ENCODE results near the gene CNIH4. TPM values are rescaled to one million over a fixed set of nuclear protein-coding genes. Genes with fewer than 3 reads are reported as not detected.

Gene CNIH4
- total RNA-seq, 2 experiments from 2014 or later, result 24.1 to 28.6 TPM

- no peak overlapping the region for H3K4me2 ChIP-seq (ENCODE audit: low read length)
- intact Hi-C loops (cut with micrococcal nuclease; ENCODE audit: unreplicated experiment), result loop anchor here (2.0 to 5.0 kb wide), 2 partner anchors 281 to 520 kb away; no protein-coding TSS in a partner anchor
- no peak overlapping the region for H3K4me3 ChIP-seq (ENCODE audit: low read depth, low read length, poor library complexity, severe bottlenecking)
- H3K79me2 ChIP-seq (ENCODE audit: insufficient read depth, low read depth, low read length), result peaks cover 38% of the 10 kb centered on the region
- TF ChIP-seq CTCF (conservative IDR thresholded peaks at IDR 0.05; ENCODE audit: low read length) (no peak), EZH2phosphoT487 (IDR thresholded peaks at IDR 0.05; ENCODE audit: borderline replicate concordance, low read depth, low read length) (no peak)
- no peak for DNase-seq (ENCODE audit: low spot score)
- POLR2A ChIA-PET, result interaction anchor here (0.7 kb wide), 2 partner anchors 54 to 59 kb away, joined by 3 read pairs; no protein-coding TSS in a partner anchor
- H3K36me3 ChIP-seq (ENCODE audit: insufficient read depth, low read length), result peaks cover 9% of the 10 kb centered on the region; the same call in 1 of the 2 replicates
- peaks cover 35% of the 10 kb centered on the region for H3K4me1 ChIP-seq (ENCODE audit: insufficient read depth, low read length, poor library complexity, severe bottlenecking)
- no peak overlapping the region for H3K27ac ChIP-seq (ENCODE audit: low read depth, low read length, poor library complexity, severe bottlenecking)
- H3K9me3 ChIP-seq (ENCODE audit: low read length), result no peaks in the 10 kb centered on the region
- 0 out of 2 replicates have a peak, but pooled peaks cover 5% of the 10 kb centered on the region for H4K20me1 ChIP-seq (ENCODE audit: insufficient read depth, low read length)
- CTCF ChIA-PET (ENCODE audit: unreplicated experiment), result no interaction called here
- no peak overlapping the region for H2AFZ ChIP-seq (ENCODE audit: low read length)
- no peaks in the 10 kb centered on the region for H3K9me2 ChIP-seq (ENCODE audit: insufficient read depth, low read length)
- no TSS peak for BruUV-seq (replicated peaks)
Measured at GRCh38 chr1:224331824-224332223, 24.9 kb upstream of the CNIH4 start.

- H3K27ac ChIP-seq (ENCODE audit: low read depth, low read length, poor library complexity, severe bottlenecking), result no peak overlapping the region
- H3K9me2 ChIP-seq (ENCODE audit: insufficient read depth, low read length), result no peaks in the 10 kb centered on the region
- H3K4me3 ChIP-seq (ENCODE audit: low read depth, low read length, poor library complexity, severe bottlenecking), result no peak overlapping the region
- H3K79me2 ChIP-seq (ENCODE audit: insufficient read depth, low read depth, low read length), result peaks cover 22% of the 10 kb centered on the region
- peak overlapping the region; percentile 29; the same call in 1 of the 2 replicates for H3K4me2 ChIP-seq (ENCODE audit: low read length)
- BruUV-seq (replicated peaks), result no TSS peak
- peak; percentile 95 for TF ChIP-seq CTCF (conservative IDR thresholded peaks at IDR 0.05; ENCODE audit: low read length)
- no peak for TF ChIP-seq EZH2phosphoT487 (IDR thresholded peaks at IDR 0.05; ENCODE audit: borderline replicate concordance, low read depth, low read length)
- peaks cover 26% of the 10 kb centered on the region for H3K4me1 ChIP-seq (ENCODE audit: insufficient read depth, low read length, poor library complexity, severe bottlenecking)
- POLR2A ChIA-PET, result interaction anchor here (0.6 to 2.0 kb wide), 4 partner anchors 18 to 189 kb away, joined by 3 to 7 read pairs (median 5); partner anchors contain the start of gene DEGS1
- H3K9me3 ChIP-seq (ENCODE audit: low read length), result no peaks in the 10 kb centered on the region
- no peaks in the 10 kb centered on the region for H3K36me3 ChIP-seq (ENCODE audit: insufficient read depth, low read length)
- 0 out of 2 replicates have a peak, but pooled peaks cover 3% of the 10 kb centered on the region for H4K20me1 ChIP-seq (ENCODE audit: insufficient read depth, low read length)
- CTCF ChIA-PET (ENCODE audit: unreplicated experiment), result no interaction called here
- peak; percentile 84 for DNase-seq (ENCODE audit: low spot score)
- intact Hi-C loops (cut with micrococcal nuclease; ENCODE audit: unreplicated experiment), result loop anchor here (1.0 to 5.0 kb wide), 4 partner anchors 88 to 521 kb away; no protein-coding TSS in a partner anchor
- peak overlapping the region; percentile 45 for H2AFZ ChIP-seq (ENCODE audit: low read length)
Measured at GRCh38 chr1:224333309-224333926, 23.3 kb upstream of the CNIH4 start.
